ENCODE data around the gene PRKAR1B.

PRKAR1B gene

GRCh38 chr7:586494-586893 is 140.6 kb downstream of the PRKAR1B start:
- DNase-seq (ENCODE audit: low read depth) = no peak
- no peak overlapping the region for H3K4me3 ChIP-seq (ENCODE audit: low read depth, low read length)

- H3K4me3 ChIP-seq (ENCODE audit: low read depth, low read length) = no peak overlapping the region
- DNase-seq (ENCODE audit: low read depth) = no peak
Measured at GRCh38 chr7:585873-586272, 141.2 kb downstream of the PRKAR1B start.

GRCh38 chr7:585229-585711 is 141.8 kb downstream of the PRKAR1B start:
- DNase-seq (ENCODE audit: low read depth) = no peak
- no peak overlapping the region for H3K4me3 ChIP-seq (ENCODE audit: low read depth, low read length)

GRCh38 chr7:584820-585219 is 142.3 kb downstream of the PRKAR1B start:
- H3K4me3 ChIP-seq (ENCODE audit: low read depth, low read length) = no peak overlapping the region
- DNase-seq (ENCODE audit: low read depth) = no peak

GRCh38 chr7:584122-584465 is 143.0 kb downstream of the PRKAR1B start:
- no peak for DNase-seq (ENCODE audit: low read depth)
- H3K4me3 ChIP-seq (ENCODE audit: low read depth, low read length) = no peak overlapping the region

GRCh38 chr7:583410-584121 is 143.5 kb downstream of the PRKAR1B start:
- no peak overlapping the region for H3K4me3 ChIP-seq (ENCODE audit: low read depth, low read length)
- no peak for DNase-seq (ENCODE audit: low read depth)

- no peak overlapping the region for H3K4me3 ChIP-seq (ENCODE audit: low read depth, low read length)
- no peak for DNase-seq (ENCODE audit: low read depth)
Measured at GRCh38 chr7:582931-583330, 144.2 kb downstream of the PRKAR1B start.

- no peak overlapping the region for H3K4me3 ChIP-seq (ENCODE audit: low read depth, low read length)
- DNase-seq (ENCODE audit: low read depth) = no peak
Measured at GRCh38 chr7:582081-582835, 144.8 kb downstream of the PRKAR1B start.

- H3K4me3 ChIP-seq (ENCODE audit: low read depth, low read length) = no peak overlapping the region
- DNase-seq (ENCODE audit: low read depth) = no peak
Measured at GRCh38 chr7:578386-578785, 148.7 kb downstream of the PRKAR1B start.

- peak; percentile 38 for DNase-seq (ENCODE audit: low read depth)
- H3K4me3 ChIP-seq (ENCODE audit: low read depth, low read length) = no peak overlapping the region
Measured at GRCh38 chr7:577741-578370, 149.2 kb downstream of the PRKAR1B start.

- H3K4me3 ChIP-seq (ENCODE audit: low read depth, low read length) = no peak overlapping the region
- no peak for DNase-seq (ENCODE audit: low read depth)
Measured at GRCh38 chr7:577278-577665, 149.8 kb downstream of the PRKAR1B start.

- no peak overlapping the region for H3K4me3 ChIP-seq (ENCODE audit: low read depth, low read length)
- DNase-seq (ENCODE audit: low read depth) = no peak
Measured at GRCh38 chr7:576524-577277, 150.4 kb downstream of the PRKAR1B start.

- no peak for DNase-seq (ENCODE audit: low read depth)
- no peak overlapping the region for H3K4me3 ChIP-seq (ENCODE audit: low read depth, low read length)
Measured at GRCh38 chr7:575425-576366, 151.4 kb downstream of the PRKAR1B start.

- no peak overlapping the region for H3K4me3 ChIP-seq (ENCODE audit: low read depth, low read length)
- DNase-seq (ENCODE audit: low read depth) = peak; percentile 24
Measured at GRCh38 chr7:574661-575395, 152.3 kb downstream of the PRKAR1B start.

GRCh38 chr7:573933-574381 is 153.1 kb downstream of the PRKAR1B start:
- H3K4me3 ChIP-seq (ENCODE audit: low read depth, low read length) = no peak overlapping the region
- no peak for DNase-seq (ENCODE audit: low read depth)

- H3K4me3 ChIP-seq (ENCODE audit: low read depth, low read length) = no peak overlapping the region
Measured at GRCh38 chr7:573269-573932, 153.7 kb downstream of the PRKAR1B start.

GRCh38 chr7:572416-573268 is 154.4 kb downstream of the PRKAR1B start:
- no peak overlapping the region for H3K4me3 ChIP-seq (ENCODE audit: low read depth, low read length)
- DNase-seq (ENCODE audit: low read depth) = no peak

More at GRCh38 chr7:573269-573932, 153.7 kb downstream of the PRKAR1B start:
- DNase-seq (ENCODE audit: low read depth) = no peak

Measured in skeletal muscle cell (primary cell).